GM11168 (cell line): ENCODE measurements around the gene GPR3.
"Not testable (repeated sequence)": the region's sequence is repeated elsewhere in the genome, so short reads cannot be mapped to it uniquely, and the experiment has no call there.

Experiments used
- in situ Hi-C: fragments of 300-500 bp; cut with MboI; formaldehyde crosslinking; loops from one replicate; pipeline ENCODE4 v1.12.0; 2022; ENCODE audit warnings: low sequenced_read_pairs; ENCODE audit not compliant: unreplicated experiment

Gene GPR3

GRCh38 chr1:27397749-27398148 is 5.3 kb downstream of the GPR3 start:
- in situ Hi-C loops = loop anchor here (10.0 kb wide), 1 partner anchor 207 kb away; the partner anchor contains the start of gene AHDC1

GRCh38 chr1:27398405-27399149 is 6.2 kb downstream of the GPR3 start:
- in situ Hi-C loops = loop anchor here (10.0 kb wide), 1 partner anchor 206 kb away; the partner anchor contains the start of gene AHDC1

- in situ Hi-C loops = loop anchor here (10.0 kb wide), 1 partner anchor 205 kb away; the partner anchor contains the start of gene AHDC1
Measured at GRCh38 chr1:27399251-27400025, 7.0 kb downstream of the GPR3 start.

GRCh38 chr1:27400082-27400962 is 7.9 kb downstream of the GPR3 start:
- in situ Hi-C loops = no loop called here

GRCh38 chr1:27400963-27401341 is 8.5 kb downstream of the GPR3 start:
- in situ Hi-C loops = no loop called here

- in situ Hi-C loops = no loop called here
Measured at GRCh38 chr1:27402349-27402754, 9.9 kb downstream of the GPR3 start.

DNA sequence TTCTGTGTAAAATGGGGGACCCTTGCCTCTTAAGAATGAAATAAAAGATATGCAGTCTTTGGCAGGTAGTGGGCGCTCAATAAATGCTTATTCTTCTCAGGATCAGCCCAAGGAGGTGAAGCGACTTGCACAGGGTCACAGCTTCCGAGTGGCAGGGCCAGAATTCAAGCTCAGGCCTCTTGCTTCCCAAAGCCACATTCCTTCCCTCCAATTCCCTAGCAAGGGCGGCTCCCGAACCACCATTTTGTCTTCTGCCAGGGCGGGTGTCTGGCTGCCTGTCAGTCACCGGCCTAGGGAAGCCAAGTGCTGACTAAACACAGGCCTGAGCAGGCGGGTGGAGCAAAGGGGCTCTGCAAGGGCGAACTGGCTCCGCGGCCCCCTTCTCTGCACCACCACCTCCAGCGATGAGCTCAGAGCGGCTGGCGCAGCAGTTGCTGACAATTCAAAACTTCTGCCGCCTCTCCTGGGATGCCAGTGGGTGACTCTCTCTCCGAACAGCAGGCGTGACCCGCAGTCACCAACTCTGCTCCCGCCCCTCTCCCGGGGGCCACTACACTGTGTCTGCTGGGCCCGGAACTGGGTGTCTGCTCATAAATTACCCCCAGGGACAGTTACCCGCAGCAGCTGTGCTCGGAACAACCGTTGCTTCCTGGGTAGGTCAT is 10.8 kb downstream of the GPR3 start:
- in situ Hi-C loops = no loop called here

GRCh38 chr1:27403931-27404330 is 11.5 kb downstream of the GPR3 start:
- in situ Hi-C loops = no loop called here

DNA sequence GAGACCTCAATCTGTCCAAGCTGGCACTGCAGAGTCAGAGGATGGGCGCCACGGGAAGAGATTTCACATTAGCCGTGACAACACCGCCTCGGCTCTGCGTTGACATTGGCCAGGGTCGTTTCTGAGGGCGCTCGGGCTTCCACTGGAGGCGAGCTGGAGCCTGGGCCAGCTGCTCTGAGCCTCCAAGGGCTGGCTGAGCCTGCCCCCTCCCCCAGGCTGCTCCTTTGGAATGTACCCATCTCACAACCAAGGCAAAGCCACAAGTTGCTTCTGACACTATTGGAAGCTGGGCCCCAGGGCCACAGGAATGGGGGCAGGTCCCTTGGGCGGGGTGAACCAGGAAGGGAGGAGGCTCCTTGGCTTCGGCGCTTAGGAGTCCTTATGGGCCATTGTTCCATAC is 12.7 kb downstream of the GPR3 start:
- in situ Hi-C loops = no loop called here

- in situ Hi-C loops = not testable (repeated sequence)
Measured at GRCh38 chr1:27405598-27406361, 13.4 kb downstream of the GPR3 start.

- in situ Hi-C loops = no loop called here
Measured at GRCh38 chr1:27406362-27406680, 13.9 kb downstream of the GPR3 start.

DNA sequence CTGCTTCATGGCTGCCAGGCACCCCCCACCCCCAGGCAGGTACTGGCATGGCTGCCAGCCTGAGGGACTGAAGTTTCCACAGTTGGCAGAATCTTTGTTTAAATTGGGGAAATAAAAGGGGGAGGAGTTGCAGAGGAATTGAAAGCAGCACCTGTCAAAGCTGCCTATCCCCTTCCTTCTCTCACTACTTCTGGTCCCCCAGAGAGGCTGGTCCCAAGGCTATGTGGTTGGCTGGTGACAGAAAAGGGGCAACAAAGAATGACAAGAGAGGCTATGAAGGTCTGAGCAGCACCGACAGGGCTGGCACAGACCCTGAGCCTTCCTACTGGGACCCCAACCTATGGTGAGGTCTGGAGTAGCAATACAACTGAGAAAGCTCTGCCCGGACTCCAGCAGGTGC is 14.4 kb downstream of the GPR3 start:
- in situ Hi-C loops = not testable (repeated sequence)

- in situ Hi-C loops = no loop called here
Measured at GRCh38 chr1:27408151-27408550, 15.7 kb downstream of the GPR3 start.

- in situ Hi-C loops = no loop called here
Measured at GRCh38 chr1:27409669-27410068, 17.2 kb downstream of the GPR3 start.

GRCh38 chr1:27410709-27411108 is 18.3 kb downstream of the GPR3 start:
- in situ Hi-C loops = no loop called here

DNA sequence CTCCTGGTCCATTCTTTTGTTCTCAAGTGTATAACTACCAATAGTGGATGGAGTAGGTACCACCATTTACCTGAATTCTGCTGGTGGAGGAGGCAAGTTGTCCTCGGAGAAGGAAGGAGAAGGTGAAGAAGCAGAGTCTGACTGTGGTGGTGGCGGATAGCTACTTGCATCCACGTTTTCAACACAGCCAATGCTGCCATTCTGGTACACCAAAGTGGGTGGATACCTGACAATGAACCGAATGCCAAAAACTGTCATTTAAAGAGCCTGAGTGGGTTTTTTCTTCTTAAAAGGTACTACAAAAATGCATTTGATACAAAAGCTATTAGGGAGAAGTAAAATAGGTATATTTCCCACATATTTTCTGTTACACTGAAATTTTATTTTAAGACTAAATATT is 20.1 kb downstream of the GPR3 start:
- in situ Hi-C loops = no loop called here

GRCh38 chr1:27413004-27413403 is 20.6 kb downstream of the GPR3 start:
- in situ Hi-C loops = no loop called here

DNA sequence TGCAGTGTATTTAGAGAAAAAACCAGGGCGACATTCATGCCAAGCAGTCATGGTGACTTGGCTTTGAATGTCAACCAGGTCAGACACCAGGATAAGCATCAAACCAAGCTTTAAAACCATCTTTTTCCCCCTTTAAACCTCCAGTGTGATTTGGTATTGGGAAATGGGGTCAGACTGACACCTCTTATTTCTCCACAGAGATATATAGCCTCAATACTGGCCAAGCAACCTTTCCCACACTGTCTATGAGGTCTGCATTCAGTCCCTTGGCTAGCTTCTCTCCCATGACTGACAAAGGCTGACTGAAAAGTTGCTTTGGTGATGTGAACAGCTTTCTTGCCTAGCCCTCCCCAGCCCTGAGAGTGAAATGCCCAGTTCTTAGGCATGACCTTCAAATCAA is 21.7 kb downstream of the GPR3 start:
- in situ Hi-C loops = no loop called here

DNA sequence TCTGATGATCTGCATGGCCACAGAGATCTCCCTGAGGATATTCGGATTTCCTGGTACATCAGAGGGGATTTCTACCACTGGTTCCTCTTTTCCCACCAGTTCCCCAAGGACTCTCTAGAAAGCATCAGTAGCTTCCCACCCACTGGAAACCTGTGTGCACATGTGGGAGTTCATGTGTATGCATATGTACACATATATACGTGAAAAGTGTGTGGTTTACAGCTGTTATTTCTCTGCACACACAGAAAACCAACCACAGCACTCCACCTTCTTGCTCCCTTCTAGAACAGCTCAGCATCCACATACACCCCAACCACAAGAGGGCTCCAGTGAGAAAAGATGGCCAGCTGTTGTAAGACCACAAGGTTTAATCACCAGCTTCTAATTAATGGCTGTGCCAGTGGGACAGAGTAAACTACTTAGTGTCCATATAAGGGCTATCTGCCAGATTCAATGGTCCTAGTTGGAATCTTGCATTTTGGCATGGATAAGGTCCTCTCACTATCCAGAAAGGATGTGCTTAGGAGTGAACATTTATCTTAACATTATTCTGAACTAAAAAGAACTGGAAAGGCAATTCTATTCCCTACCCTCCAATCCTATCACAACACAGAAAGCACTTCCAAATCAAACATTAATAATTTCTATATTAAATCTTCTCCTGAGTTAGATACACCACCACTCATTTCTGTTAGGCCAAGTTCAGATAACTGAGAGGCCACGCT is 24.1 kb downstream of the GPR3 start:
- in situ Hi-C loops = no loop called here
